ENCODE results near the gene CTAG2.

GRCh38 chrX:154648931-154649330 lies 4.4 kb downstream of the CTAG2 start:
- TF ChIP-seq CTCF (IDR thresholded peaks at IDR 0.05), result no peak
- no peak for TF ChIP-seq POLR2AphosphoS5 (IDR thresholded peaks at IDR 0.05; ENCODE audit: insufficient read depth in 1 of 2, low read depth in 1 of 2)
- no peak for TF ChIP-seq POLR2A (IDR thresholded peaks at IDR 0.05)

Data from vagina (tissue), 2 donors.